ENCODE data around the gene NANOS2. TPM values are rescaled to one million over a fixed set of nuclear protein-coding genes. Genes with fewer than 3 reads are reported as not detected.

The NANOS2 gene
- total RNA-seq, 1 donor from 2014 or later, result not detected

DNA sequence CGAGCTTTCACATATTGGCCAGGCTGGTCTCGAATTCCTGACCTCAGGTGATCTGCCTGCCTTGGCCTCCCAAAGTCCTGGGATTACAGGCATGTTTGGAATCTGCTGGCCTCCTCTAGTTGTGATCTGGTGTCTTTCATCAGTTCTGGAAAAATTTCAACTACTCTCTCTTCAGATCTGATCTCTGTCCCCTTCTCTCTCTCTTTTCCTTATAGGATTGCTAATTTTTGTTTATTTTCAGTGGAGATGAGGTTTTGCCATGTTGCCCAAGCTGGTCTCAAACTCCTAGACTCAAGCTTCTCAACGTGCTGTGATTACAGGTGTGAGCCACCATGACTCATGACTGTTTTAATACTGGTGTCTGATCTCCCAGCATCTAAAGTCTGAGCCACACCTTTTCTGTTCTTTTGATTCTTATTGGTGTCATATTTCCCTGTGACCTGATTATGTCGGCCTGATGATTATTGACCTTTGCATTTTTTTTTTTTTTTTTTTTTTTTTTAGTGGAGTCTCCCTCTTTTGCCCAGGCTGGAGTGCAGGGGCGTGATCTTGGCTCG is 10.4 kb upstream of the NANOS2 start:
- TF ChIP-seq, protein P1, sequence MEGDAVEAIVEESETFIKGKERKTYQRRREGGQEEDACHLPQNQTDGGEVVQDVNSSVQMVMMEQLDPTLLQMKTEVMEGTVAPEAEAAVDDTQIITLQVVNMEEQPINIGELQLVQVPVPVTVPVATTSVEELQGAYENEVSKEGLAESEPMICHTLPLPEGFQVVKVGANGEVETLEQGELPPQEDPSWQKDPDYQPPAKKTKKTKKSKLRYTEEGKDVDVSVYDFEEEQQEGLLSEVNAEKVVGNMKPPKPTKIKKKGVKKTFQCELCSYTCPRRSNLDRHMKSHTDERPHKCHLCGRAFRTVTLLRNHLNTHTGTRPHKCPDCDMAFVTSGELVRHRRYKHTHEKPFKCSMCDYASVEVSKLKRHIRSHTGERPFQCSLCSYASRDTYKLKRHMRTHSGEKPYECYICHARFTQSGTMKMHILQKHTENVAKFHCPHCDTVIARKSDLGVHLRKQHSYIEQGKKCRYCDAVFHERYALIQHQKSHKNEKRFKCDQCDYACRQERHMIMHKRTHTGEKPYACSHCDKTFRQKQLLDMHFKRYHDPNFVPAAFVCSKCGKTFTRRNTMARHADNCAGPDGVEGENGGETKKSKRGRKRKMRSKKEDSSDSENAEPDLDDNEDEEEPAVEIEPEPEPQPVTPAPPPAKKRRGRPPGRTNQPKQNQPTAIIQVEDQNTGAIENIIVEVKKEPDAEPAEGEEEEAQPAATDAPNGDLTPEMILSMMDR (IDR thresholded peaks at IDR 0.05), result no peak
- intact Hi-C loops (cut with DNase I), result no loop called here
- H3K9me3 ChIP-seq, result no peaks in the 10 kb centered on the region
- no peaks in the 10 kb centered on the region for H3K36me3 ChIP-seq
- DNase-seq (no peak), ATAC-seq (no peak)
- H3K4me1 ChIP-seq, result peaks cover 6% of the 10 kb centered on the region
- H3K27ac ChIP-seq, result no peak overlapping the region
- H3K27me3 ChIP-seq, result no peaks in the 10 kb centered on the region
- H3K4me3 ChIP-seq, result no peak overlapping the region

DNA sequence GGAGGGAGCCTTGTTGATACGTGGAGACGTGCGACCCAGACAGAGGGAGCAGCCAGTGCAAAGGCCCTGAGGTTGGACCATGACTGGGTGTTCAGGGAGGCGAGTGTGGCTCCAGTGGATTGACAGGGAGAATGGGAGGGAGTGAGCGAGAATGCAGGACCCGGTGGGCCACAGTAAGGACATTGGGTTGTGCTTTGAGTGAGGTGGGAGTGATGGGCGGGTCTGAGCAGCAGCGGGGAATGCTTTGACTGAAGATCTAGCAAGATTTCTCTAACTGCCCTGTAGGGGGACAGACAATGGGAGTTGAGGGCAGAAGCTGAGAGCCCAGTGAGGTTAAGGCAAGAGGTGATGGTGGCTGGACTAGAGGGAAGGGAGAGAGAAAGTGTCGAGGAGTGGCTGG is 7.7 kb upstream of the NANOS2 start:
- DNase-seq (no peak), ATAC-seq (no peak)
- Histone ChIP-seq H3K9me3 (no peaks in the 10 kb centered on the region), H3K4me1 (no peaks in the 10 kb centered on the region), H3K36me3 (no peaks in the 10 kb centered on the region), H3K27me3 (peaks cover 9% of the 10 kb centered on the region), H3K4me3 (no peak overlapping the region), H3K27ac (no peak overlapping the region)
- TF ChIP-seq, protein P1 (IDR thresholded peaks at IDR 0.05), result no peak
- intact Hi-C loops (cut with DNase I), result no loop called here

DNA sequence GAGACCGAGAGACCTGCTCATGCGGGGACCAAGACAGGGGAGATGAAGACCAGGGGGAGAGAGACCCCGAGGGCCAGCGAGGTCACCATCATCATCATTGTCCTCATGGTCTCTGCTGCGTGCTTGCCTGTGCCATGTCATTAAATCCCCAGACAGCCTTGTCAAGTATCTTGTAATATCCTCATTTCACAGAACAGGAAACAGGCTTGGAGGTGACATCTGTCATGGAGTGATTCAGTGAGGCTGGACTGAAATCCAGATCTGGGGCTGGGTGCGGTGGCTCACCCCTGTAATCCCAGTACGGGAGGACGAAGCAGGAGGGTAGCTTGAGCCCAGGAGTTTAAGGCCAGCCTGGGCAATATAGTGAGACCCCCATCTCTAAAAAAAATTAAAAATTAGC is 5.9 kb upstream of the NANOS2 start:
- TF ChIP-seq, protein P1 (IDR thresholded peaks at IDR 0.05), result no peak
- no peak overlapping the region for H3K4me3 ChIP-seq
- no peaks in the 10 kb centered on the region for H3K4me1 ChIP-seq
- no peak overlapping the region for H3K27ac ChIP-seq
- intact Hi-C loops (cut with DNase I), result no loop called here
- DNase-seq (no peak), ATAC-seq (no peak)
- peaks cover 9% of the 10 kb centered on the region for H3K27me3 ChIP-seq
- H3K9me3 ChIP-seq, result no peaks in the 10 kb centered on the region
- no peaks in the 10 kb centered on the region for H3K36me3 ChIP-seq

DNA sequence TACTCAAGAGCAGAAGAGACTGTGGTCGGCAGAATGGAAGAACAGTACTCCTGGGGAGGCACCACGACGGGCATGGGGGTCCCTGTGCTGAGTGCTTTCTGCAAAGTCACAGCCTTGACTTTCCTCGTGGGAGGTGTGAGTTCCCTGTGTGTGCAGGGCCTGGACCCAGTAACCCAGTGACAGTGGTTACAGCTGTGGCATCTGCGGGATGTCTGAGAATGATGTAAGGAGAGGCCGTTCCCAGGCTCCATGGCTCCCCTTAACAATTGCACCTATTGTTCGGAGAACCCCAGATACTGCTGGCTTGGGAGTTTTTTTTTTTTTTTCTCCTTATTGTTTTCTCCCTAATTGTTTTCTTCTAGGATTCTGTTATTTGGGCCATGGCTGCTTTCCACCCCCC is 5.1 kb upstream of the NANOS2 start:
- intact Hi-C loops (cut with DNase I), result no loop called here
- ATAC-seq (no peak), DNase-seq (no peak)
- Histone ChIP-seq H3K27me3 (peaks cover 9% of the 10 kb centered on the region), H3K27ac (no peak overlapping the region), H3K4me1 (no peaks in the 10 kb centered on the region), H3K4me3 (no peak overlapping the region), H3K9me3 (no peaks in the 10 kb centered on the region), H3K36me3 (no peaks in the 10 kb centered on the region)
- TF ChIP-seq, protein P1 (IDR thresholded peaks at IDR 0.05), result no peak

DNA sequence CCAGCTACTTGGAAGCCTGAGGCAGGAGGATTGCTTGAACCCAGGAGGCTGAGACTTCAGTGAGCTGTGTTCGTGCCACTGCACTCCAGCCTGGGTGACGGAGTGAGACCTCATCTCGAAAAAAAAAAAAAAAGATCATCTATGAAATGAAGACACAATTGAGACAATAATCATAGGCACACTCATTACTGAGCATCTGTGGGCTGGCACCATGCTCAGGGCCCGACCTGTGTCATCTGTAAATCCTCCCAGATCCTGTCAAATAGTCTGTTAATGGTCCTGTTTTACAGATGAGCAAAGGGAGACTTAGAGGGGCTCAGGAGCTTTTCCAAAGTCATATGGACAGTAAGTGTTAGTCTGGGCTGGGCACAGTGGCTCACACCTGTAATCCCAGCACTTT is 4.1 kb upstream of the NANOS2 start:
- Histone ChIP-seq H3K4me3 (no peak overlapping the region), H3K27me3 (peaks cover 9% of the 10 kb centered on the region), H3K27ac (no peak overlapping the region), H3K9me3 (no peaks in the 10 kb centered on the region), H3K4me1 (no peaks in the 10 kb centered on the region), H3K36me3 (no peaks in the 10 kb centered on the region)
- intact Hi-C loops (cut with DNase I), result no loop called here
- no peak for ATAC-seq
- TF ChIP-seq, protein P1 (IDR thresholded peaks at IDR 0.05), result no peak
- no peak for DNase-seq

All from upper lobe of right lung (tissue), 1 donor.